HG02885 (cell line): ENCODE measurements around the gene SLC16A3.

ENCODE experiments used
- ATAC-seq: cut with Tn5 transposase; IDR thresholded peaks from one replicate; pipeline ENCODE4 v1.9.1; 2021; ENCODE audit warnings: mild to moderate bottlenecking; ENCODE audit not compliant: unreplicated experiment, poor library complexity

The SLC16A3 gene

GRCh38 chr17:82280537-82280936 lies 51.7 kb downstream of the SLC16A3 start:
- no peak for ATAC-seq

- ATAC-seq: no peak
These were observed 52.2 kb downstream of the SLC16A3 start for GRCh38 chr17:82281076-82281475.

GRCh38 chr17:82281502-82282238 lies 52.8 kb downstream of the SLC16A3 start:
- no peak for ATAC-seq

GRCh38 chr17:82282239-82283207 lies 53.7 kb downstream of the SLC16A3 start:
- no peak for ATAC-seq

- no peak for ATAC-seq
These were observed 54.4 kb downstream of the SLC16A3 start for GRCh38 chr17:82283208-82283749.

- ATAC-seq: no peak
These were observed 56.3 kb downstream of the SLC16A3 start for GRCh38 chr17:82285141-82285540.

GRCh38 chr17:82287013-82287867 lies 58.4 kb downstream of the SLC16A3 start:
- ATAC-seq: no peak

GRCh38 chr17:82287868-82288801 lies 59.3 kb downstream of the SLC16A3 start:
- ATAC-seq: no peak
